Brain pericyte (primary cell): ENCODE measurements around the gene PRKCQ.

Source experiments
- DNase-seq: peaks from one replicate; pipeline ENCODE4 v3.0.0-alpha.2; 2012; ENCODE audit warnings: low read depth, low spot score

The PRKCQ gene

DNA sequence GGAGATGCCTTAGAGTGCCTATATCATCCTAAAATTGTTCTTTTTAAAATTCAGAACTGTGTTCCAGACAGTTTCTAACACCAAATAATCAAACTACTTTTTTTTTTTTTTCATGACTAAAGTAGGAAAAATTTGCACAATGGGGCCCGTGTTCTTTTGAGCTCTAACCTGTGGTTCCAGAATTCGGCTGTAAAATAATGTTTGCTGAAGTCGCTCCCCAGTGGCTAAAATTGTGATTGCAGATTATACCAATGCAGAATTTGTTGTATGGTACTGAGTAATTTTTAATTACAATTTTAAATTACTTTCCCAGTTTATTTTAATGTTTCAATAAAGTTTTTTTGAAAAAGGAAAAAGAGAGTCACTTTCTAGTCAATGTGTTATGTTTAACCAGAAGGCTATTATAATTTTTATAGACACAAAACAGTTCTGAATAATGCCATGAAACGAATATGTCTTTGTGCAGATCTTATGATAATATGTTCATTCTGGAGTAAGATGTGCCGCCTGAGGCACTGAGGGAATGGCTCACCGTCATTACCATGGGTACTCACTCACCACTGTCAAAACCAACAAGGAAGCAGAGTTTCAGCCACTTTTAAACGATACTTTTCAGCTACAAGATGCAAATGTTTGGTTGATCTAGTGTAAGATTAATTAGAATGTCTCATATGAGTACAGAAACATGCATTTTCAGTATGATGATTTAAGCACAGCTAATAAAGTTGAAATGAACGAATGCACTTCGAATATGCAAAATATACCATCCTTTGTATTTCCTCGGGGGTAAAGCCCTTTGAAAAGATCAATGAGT lies 173.6 kb downstream of the PRKCQ start:
- DNase-seq = no peak

DNA sequence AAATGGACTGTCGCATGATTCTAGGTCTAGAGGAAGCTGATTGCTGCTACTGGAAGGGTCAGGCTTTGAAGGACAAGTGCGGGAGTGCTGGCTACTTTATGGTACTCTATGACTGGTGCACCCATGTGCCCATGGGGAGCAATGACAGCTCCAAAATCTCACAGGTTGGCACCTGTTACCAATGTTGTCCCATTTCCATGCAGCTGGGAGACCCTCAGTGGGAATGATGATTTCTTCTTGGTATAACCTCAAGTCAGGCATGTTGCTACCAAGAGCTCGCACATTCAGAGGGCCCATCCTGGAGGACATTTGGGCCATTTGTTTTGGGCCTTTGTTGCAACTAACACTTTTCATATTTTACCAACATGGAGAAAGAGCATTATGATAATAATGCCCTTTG lies 174.4 kb downstream of the PRKCQ start:
- no peak for DNase-seq

DNA sequence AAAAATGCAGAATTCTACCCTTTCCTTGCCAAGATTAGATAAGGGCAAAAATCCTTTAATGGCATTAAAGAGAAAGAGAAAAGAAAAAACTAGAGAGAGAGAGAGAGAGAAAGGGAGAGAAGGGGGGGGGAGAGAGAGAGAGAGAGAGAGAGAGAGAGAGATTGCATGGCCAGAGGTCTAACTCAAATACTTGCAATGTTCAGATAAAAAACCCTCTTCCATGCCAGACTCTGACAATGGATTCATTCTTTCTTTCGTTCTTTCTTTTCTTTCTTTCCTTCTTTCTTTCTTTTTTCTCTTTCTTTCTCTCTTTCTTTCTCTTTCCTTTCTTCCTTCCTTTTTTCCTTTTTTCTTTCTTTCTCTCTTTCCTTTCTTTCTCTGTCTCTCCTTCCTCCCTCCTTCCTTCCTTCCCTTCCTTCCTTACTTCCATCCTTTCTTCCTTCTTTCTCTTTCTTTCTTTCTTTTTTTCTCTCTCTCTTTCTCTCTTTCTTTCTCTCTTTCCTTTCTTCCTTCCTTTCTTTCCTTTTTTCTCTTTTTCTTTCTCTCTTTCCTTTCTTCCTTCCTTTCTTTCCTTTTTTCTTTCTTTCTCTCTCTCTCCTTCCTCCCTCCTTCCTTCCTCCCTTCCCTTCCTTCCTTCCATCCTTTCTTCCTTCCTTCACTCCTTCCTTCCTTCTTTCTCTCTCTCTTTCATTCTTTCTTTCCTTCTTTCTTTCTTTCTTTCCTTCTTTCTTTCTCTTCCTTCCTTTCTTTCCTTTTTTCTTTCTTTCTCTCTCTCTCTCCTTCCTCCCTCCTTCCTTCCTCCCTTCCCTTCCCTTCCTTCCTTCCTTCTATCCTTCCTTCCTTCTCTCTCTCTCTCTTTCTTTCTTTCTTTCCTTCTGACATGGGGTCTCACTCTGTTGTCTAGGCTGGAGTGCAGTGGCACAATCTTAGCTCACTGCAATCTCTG lies 175.7 kb downstream of the PRKCQ start:
- DNase-seq = no peak

DNA sequence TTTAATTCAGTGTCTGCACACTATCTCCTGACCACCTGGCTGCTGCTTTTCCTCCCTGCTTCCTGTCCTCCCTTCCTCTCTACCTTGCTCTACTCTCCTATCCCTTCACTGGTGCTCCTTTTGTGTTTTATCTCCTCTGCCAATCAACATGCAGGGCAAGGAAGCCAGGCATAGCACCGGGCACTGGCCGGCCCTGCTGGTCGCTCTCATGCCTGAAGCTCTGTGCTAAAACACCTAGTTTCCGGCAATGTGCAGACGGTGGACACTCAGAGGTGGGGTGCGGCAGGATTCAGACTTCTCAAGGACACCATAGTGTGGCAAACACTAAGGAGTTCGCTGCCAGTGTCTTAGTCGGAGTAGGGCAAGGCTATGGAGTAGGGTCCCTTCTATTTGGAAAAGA lies 177.1 kb downstream of the PRKCQ start:
- no peak for DNase-seq

DNA sequence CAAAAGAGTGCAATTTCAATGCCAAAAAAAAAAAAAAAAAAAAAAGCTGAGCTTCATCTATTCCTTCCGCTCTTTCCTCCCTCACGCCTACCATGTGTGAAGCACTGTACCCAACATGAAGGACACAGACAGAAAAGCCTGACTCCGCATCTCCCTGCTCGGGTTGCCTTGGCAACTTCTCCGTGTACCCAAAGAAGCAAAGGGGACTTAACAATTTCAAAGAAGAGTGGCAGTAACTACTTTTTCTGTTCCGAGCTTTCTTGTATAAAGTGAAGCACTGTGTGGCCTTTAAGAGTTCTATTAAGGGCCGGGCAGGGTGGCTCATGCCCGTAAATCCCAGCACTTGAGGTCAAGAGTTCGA lies 177.7 kb downstream of the PRKCQ start:
- no peak for DNase-seq

DNA sequence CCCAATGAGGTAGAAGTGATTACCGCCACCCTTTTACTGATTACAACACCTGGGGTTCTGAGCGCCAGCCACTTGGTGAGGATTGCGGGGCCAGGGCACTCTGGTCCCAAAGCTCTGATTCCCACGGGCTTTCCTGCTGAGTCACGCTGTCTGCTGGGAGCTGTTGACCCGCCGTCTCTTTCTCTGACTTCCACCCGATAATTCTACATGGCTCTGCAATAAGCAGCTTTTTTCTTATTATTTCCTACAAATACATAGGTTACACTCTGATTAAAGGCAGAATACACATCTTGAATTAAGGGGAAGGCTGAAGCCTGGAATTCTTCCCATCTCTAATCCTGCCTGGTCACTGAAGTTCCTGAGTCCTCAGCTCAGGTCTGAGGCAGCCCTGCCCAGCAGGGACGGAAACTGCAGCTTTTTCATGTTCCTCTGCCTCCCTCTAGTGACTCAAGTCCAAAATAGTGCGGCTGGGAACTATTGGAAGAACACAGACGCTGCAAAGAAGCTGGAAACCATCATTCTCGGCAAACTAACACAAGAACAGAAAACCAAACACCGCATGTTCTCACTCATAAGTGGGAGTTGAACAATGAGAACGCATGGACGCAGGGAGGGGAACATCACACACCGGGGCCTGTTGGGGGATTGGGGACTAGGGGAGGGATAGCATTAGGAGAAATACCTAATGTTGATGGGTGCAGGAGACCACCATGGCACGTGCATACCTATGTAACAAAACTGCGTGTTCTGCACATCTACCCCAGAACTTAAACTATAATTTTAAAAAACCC lies 178.3 kb downstream of the PRKCQ start:
- peak; percentile 69 for DNase-seq

DNA sequence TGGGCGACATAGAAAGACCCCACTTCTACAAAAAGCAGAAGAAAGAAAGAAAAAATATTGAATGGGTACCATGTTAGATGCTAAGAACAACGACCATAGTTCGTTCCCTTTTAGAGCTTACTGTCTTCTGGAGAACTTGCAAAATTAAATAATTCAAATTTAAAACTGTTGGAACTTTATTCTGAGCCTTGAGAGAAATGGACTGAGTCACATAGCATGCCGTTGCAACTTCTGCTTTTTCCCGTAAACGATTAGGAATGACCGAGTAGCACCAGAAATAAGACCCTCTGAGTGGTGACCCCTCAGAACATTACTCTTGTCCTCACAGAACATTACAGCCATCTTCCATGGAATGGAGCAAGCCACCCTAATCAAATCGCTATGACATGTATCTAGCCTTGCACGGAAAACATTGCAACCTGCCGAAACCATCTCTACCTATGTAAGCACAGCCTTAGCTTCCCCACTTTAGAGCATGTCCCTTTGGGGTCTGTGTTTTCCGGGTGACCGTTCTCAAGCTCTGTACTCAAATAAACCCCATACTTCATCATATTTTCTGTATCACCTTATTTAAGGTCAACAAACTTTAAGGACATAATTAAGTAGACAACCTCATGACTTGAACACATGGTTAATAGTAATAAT lies 179.1 kb downstream of the PRKCQ start:
- DNase-seq = no peak

DNA sequence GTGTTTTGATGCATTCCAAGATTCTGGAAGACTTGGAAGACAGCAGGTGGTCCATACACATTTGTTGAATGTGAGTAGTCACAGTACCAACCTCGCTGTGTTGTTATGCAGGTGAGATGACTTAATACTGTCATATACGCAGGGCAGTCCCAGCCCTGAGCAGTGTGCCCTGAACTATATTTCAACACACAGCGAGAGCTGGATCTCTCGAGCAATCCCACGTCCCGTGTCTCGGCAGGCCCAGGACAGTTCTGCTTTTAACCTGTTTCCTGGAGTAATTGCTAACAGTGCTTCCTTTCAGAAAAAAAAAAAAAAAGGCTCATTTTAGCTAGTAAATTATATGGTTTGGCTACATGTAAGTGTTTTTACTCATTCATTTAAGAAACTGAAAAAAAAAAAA lies 179.7 kb downstream of the PRKCQ start:
- no peak for DNase-seq

DNA sequence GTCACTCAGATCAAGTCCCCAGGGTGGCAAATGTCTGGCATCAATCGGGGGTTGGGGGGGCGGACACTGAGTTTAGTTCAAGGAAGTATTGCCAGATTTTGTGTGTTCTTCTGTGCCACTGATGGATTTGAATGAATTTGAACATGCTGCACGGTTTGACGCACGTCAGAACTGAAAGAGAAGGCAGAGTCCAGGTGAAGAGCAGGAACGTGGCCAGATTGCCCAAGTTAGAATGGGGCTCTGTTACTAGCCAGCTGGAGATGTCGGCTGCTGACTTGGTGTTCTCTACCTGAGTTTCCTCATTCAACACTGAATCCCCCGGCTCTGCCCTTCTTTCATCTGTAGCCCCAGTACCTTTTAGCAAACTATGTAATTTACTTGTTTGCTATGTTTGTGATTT lies 180.2 kb downstream of the PRKCQ start:
- DNase-seq = no peak

DNA sequence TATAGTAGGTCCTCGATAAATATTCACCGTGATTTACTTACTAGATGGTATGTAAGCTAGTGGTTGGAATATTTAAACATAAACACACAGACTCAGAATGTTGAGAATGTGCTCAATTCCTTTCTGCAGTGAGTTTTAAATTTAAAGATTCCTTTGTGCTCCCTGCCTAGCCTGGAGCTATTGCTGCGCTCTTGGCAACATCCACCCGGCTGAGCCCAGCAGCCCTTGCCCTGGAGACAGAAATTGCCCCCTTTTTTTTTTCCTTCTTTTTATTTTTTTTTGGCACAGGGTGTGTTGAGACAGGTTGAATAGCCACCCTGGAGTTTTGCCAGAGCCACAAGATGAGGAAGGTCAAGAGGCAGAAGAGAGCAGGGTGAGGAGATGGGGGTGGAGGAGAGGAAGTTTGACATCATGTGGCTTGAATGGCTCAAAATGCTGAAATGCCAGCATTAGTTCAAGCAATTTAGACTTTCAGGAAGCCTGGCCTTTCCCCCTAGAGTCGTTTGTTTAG lies 180.8 kb downstream of the PRKCQ start:
- DNase-seq = no peak

DNA sequence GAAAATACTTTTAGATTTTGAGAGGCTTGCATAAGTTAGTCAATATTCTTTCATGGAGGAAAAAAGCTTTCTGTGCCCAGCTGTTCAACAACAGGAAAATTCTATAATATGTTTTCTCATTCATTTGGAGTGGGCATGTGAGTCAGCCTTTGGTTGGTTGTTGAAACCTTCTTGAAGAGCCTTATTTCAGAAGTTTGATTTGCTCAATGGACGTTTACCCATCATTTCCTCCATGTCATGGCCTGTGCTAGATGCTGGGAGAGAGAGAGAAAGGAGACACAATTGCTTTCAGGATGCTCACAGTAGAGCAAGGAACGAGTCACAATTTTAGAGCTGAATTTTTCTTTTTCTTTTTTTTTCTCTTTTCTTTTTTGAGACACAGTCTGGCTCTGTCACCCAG lies 181.7 kb downstream of the PRKCQ start:
- DNase-seq = no peak

DNA sequence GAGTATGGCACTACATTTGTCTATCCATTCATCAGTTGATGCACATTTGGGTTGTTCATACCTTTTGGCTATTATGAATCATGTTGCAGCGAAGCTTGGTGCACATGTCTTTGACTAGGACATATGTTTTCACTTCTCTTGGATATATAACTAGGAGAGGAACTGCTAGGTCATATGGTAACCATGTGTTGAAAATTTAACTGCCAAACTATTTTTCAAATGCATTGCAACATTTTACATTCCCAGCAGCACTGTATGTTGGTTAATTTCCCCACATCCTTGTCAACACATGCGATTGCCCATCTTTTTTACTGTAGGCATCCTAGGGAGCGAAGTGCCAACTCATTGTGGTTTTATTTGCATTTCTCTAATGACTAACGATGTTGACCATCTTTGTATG lies 183.4 kb downstream of the PRKCQ start:
- DNase-seq = no peak

DNA sequence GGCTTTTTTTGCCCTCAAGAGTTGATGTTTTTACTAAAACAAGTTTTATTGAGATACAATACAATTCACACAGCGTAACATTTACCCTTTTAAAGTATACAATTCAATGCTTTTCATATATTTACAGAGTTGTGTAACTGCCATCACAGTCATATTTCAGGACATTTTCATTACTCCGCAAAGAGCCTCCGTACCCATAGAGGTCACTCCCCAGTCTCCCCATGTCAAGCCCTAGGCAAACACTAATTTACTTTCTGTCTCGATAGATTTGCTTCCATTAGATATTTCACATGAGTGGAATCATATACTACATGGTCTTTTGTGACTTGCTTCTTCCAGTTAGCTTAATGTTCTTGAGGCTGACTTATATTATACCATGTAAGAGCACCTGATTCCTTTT lies 183.8 kb downstream of the PRKCQ start:
- DNase-seq = no peak

DNA sequence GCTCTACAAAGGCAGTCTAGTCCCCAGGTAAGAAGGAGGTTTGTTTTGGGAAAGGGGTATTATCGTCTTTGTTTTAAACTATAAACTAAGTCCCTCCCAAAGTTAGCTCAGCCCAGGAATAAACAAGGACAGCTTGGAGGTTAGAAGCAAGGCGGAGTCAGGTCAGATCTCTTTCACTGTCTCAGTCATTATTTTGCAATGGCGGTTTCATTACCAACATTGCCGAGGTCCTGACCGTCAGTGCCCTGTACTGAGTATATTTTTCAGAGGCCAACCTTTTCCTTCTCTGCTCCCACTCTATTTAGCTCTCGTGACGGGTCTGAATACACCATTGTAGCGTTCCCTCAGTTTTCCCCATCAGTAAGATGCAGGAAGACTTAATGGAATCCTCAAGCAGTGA lies 184.5 kb downstream of the PRKCQ start:
- no peak for DNase-seq

DNA sequence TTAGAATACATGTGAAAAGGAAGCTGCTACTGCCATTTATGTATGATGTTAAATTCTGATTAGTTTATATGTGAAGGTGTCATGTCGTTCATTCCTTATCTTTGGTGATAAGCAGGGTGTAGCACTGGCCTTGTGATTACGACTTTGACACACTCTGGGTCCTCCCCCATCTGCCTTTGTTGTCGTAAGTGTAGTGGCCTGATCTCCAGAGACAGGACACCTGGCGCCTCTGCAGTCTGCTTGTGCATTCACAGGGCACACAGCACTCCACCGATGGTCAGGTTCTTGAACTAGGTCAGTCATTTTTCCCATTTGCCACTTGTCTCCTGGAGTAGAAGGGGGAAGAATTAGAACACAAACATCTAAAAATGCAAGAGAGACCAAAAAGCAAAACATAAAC lies 186.0 kb downstream of the PRKCQ start:
- DNase-seq = no peak

DNA sequence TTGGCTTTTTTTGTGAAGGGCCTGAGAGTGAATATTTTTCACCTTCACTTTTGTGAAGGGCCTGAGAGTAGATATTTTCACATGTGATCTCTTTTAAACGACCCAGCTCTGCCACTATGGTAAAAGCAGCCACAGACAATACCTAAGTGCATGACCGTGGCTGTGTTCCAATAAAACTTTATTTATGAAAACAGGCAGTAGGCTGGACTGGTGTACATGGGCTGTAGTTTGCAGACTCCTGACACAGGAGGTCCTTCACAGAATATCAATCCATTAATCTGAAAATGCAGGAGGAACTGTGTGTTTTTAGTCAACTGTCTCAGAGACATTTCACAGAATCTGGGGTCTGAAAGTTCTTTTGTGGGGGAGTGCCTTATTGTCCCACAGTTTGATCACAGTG lies 186.9 kb downstream of the PRKCQ start:
- DNase-seq = no peak

DNA sequence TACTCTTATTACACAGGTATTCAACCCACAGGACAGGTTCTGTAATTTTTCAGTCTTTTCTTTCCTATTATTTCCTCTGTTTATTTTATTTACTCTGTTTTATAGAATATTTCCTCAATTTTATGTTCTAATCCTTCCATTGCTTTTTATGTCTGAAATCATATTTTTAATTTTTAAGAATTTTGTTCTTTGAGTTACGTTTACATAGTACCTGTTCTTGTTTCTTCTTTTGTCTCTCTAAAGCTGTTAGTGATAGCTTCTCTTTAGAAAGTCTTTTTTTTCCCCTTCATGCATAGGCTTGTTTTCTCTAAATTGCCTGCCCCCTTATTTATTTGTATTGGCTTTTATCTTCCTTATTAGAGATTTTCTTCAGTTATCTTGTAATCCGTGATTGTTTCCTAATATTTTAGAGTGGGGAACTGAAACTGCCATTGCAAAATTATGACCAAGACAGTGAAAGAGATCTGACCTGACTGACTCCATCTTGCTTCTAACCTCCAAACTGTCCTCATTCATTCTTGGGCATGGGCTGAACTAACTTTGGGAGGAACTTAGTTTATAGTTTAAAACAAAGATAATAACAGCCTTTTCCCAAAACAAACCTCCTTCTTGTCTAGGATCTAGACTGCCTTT lies 189.7 kb downstream of the PRKCQ start:
- no peak for DNase-seq

DNA sequence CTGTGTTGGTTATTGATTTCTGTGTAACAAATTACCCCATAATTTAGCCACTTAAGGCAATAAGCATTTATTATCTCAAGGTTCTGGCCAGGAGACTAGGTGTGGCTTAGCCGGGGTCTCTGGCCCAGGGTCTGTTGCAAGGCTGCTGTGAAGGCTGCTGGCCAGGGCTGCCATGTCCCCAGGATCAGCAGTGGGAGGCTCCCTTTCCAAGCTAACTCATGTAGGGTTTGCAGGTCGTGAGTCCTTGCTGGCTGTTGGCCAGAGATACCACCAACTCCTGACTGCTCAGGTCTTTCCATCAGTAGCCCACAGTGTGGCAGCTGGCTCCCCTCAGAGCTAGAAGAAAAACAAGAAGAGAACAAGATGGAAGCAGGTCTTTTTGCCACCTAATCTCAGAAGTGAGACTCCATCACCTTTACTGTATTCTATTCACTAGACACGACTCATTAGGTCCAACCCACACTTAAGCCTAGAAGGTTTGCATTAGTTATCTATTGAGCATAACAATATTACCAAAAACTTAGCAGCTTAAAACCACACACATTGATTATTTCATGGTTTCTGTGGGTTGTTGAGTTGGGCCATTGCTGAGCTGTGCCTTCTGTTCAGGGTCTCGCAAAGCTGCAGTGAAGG lies 191.7 kb downstream of the PRKCQ start:
- no peak for DNase-seq

DNA sequence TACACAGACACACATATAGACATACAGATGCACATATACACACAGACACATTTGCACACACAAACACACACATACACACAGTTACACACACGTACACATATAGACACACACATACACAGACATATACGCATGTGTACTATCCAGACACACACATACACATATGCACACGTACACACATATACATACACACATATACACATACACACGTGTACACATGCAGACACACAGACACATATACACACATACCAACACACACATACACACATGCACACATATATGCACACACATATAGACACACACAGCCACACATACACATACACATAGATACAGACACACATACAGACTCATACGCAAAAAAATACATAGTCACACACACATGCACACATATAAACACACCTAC lies 193.1 kb downstream of the PRKCQ start:
- DNase-seq = no peak

DNA sequence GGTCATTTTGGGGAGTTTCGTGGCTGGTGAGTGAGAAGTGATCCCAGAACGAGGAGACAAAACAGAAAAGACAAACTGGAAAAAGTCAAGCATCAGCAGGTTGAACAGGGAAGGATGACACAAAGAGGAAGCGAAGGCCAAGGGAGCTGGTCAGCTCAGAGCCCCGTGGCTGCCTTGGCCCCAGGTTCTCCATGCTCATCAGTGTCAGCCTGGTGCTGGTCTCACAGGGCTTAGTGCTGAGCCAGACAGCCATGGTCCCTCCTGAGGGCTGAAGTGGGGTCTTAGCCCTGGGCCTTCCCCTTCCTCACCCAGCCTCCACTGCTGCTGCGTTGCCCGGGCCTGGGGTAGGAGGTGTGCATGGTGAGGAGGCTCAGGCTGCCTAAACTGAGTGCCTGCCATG lies 193.7 kb downstream of the PRKCQ start:
- DNase-seq = no peak
